Stimulated activated CD4-positive, alpha-beta T cell treated with anti-CD3 and anti-CD28 coated beads, Interleukin-2, amount 100 ng/mL, for 4 hours (primary cell): ENCODE results near the gene KCNIP3.
"Not testable (repeated sequence)": the region's sequence is repeated elsewhere in the genome, so short reads cannot be mapped to it uniquely, and the experiment has no call there.

Source experiments
- DNase-seq: peaks from one replicate; pipeline ENCODE4 v3.0.0-alpha.2; 2020; ENCODE audit warnings: low read depth

Gene KCNIP3

GRCh38 chr2:95348609-95349567 lies 51.7 kb downstream of the KCNIP3 start:
- no peak for DNase-seq

GRCh38 chr2:95349568-95350322 lies 52.6 kb downstream of the KCNIP3 start:
- no peak for DNase-seq

GRCh38 chr2:95350368-95350767 lies 53.2 kb downstream of the KCNIP3 start:
- DNase-seq = no peak

- DNase-seq = no peak
Observed at GRCh38 chr2:95350774-95351597, 53.8 kb downstream of the KCNIP3 start.

- DNase-seq = no peak
Observed at GRCh38 chr2:95351598-95351915, 54.4 kb downstream of the KCNIP3 start.

- no peak for DNase-seq
Observed at GRCh38 chr2:95352310-95353054, 55.3 kb downstream of the KCNIP3 start.

- no peak for DNase-seq
Observed at GRCh38 chr2:95353055-95353575, 56.0 kb downstream of the KCNIP3 start.

- DNase-seq = no peak
Observed at GRCh38 chr2:95353613-95354468, 56.7 kb downstream of the KCNIP3 start.

GRCh38 chr2:95354469-95354901 lies 57.3 kb downstream of the KCNIP3 start:
- no peak for DNase-seq

- DNase-seq = no peak
Observed at GRCh38 chr2:95354925-95355324, 57.8 kb downstream of the KCNIP3 start.

GRCh38 chr2:95355486-95355885 lies 58.3 kb downstream of the KCNIP3 start:
- not testable (repeated sequence) for DNase-seq

- no peak for DNase-seq
Observed at GRCh38 chr2:95356821-95357700, 59.9 kb downstream of the KCNIP3 start.

- no peak for DNase-seq
Observed at GRCh38 chr2:95357717-95358280, 60.7 kb downstream of the KCNIP3 start.

- DNase-seq = no peak
Observed at GRCh38 chr2:95359031-95359430, 61.9 kb downstream of the KCNIP3 start.

GRCh38 chr2:95359501-95359930 lies 62.4 kb downstream of the KCNIP3 start:
- DNase-seq = no peak

GRCh38 chr2:95361216-95361980 lies 64.3 kb downstream of the KCNIP3 start:
- DNase-seq = no peak

GRCh38 chr2:95362486-95362885 lies 65.3 kb downstream of the KCNIP3 start:
- no peak for DNase-seq

GRCh38 chr2:95366514-95366913 lies 69.4 kb downstream of the KCNIP3 start:
- no peak for DNase-seq
